Measurements from ENCODE around the gene SLC26A6. TPM values are rescaled to one million over a fixed set of nuclear protein-coding genes. Genes with fewer than 3 reads are reported as not detected.

Gene SLC26A6
- total RNA-seq, 4 donors from 2014 or later: 7.7 to 9.4 (median 9.0) TPM

DNA sequence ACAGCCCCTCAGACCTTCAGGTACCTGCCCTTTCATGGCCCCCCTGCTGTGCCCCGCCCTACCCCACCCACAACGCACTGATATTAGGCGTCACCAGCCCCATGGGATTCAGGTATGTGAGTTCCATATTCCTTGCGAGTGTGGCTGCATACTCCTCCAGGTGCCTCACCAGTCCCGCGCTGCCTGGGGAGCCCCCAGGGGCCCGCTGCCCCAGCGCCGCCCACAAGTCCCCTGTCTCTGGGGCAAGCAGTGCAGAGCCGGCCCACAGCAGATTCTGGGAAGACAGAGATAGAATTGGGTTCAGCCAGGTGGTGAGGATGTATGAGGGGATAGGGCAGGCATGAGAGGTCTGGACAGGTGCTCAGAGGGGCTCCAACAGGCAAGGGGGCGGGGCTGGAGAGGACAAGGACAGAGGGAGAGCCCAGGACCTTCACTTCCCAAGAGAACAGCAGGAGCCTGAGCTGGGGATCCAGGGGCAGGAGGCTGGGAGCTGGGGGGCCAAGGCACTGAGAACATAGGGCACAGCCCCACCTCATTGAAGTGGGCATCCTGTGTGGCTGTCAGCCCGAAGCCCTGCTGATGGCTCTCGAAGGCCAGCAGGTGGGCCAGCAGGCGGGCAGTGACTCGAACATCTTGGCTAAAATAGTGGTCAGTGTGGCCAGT lies 13.1 kb upstream of the SLC26A6 start:
- Histone ChIP-seq H3K4me3 (no peak overlapping the region), H3K4me1 (no peaks in the 10 kb centered on the region), H3K36me3 (no peaks in the 10 kb centered on the region), H3K27ac (no peak overlapping the region), H3K9me3 (no peaks in the 10 kb centered on the region), H3K27me3 (no peaks in the 10 kb centered on the region)
- TF ChIP-seq, protein P1, sequence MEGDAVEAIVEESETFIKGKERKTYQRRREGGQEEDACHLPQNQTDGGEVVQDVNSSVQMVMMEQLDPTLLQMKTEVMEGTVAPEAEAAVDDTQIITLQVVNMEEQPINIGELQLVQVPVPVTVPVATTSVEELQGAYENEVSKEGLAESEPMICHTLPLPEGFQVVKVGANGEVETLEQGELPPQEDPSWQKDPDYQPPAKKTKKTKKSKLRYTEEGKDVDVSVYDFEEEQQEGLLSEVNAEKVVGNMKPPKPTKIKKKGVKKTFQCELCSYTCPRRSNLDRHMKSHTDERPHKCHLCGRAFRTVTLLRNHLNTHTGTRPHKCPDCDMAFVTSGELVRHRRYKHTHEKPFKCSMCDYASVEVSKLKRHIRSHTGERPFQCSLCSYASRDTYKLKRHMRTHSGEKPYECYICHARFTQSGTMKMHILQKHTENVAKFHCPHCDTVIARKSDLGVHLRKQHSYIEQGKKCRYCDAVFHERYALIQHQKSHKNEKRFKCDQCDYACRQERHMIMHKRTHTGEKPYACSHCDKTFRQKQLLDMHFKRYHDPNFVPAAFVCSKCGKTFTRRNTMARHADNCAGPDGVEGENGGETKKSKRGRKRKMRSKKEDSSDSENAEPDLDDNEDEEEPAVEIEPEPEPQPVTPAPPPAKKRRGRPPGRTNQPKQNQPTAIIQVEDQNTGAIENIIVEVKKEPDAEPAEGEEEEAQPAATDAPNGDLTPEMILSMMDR (IDR thresholded peaks at IDR 0.05): no peak
- no peak for TF ChIP-seq POLR2A (IDR thresholded peaks at IDR 0.05)
- intact Hi-C loops (cut with DNase I): no loop called here
- 88 to 90% methylated on average over 4 to 6 of the region's 15 CpGs for WGBS, 2 donors
- DNase-seq: no peak

DNA sequence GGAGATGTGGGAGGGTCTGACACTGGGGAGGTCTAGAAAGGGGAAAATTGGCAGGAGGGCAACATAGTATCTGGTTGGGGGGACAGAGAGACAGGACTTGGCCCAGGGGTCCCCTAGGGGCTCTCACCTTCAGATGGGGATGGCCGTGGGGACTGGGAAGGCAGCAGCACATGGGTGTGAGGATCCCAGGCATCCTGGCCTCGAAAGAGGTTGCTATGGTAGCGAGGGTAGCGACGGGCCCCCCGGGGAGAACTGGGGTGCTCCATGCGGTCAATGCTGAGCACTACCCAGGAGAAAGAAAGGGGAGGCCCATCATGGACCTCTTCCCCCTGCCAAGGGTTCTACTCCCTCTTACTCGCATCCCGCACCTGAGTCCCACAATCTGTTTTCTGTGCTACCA lies 12.5 kb upstream of the SLC26A6 start:
- H3K27ac ChIP-seq: no peak overlapping the region
- H3K4me3 ChIP-seq: no peak overlapping the region
- TF ChIP-seq, protein P1 (IDR thresholded peaks at IDR 0.05): no peak
- TF ChIP-seq POLR2A (IDR thresholded peaks at IDR 0.05): no peak
- intact Hi-C loops (cut with DNase I): no loop called here
- WGBS, 2 donors: 80 to 81% methylated on average over 4 to 9 of the region's 9 CpGs
- no peak for DNase-seq
- no peaks in the 10 kb centered on the region for H3K27me3 ChIP-seq
- H3K4me1 ChIP-seq: no peaks in the 10 kb centered on the region
- no peaks in the 10 kb centered on the region for H3K36me3 ChIP-seq
- H3K9me3 ChIP-seq: no peaks in the 10 kb centered on the region

DNA sequence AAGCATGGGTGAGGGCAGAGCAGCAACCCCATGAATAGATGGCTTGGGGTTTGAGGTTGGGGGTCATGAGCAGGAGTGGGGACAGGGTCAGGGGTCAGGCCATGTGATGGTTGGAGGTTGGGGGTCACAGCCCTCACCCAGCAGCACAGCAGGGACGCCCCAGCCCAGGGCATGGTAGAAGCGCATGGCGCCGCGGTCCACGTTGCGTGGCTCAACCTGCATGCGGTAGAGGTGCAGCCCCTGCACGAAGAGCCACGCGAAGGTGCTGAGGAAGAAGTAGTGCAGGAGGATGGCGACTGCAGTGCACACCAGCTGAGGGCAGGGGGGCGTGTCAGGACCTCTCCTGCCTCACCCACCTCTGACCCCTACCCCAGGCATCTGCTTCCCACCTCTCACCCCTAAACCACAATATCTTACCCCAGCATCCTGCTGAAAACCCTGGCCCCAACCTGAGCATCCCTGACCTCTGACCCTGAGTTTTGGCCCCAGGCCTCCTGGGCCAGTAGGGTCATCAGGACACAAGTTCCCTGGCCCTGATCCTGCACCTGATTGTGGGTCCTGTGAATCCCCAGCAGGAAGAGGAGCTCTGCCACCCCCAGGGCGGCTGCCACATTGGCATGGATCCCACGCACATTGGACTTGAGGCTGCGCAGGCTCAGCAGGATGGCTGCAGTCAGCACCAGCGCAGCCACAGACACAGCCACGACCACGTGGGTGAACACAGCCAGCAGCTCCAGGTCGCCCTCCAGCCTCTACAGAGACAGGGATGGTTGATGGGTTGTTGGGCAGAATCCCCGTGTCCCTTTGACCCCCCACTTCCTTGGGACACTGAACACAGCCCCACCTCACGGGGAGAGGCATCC lies 9.9 kb upstream of the SLC26A6 start:
- intact Hi-C loops (cut with DNase I): no loop called here
- Histone ChIP-seq H3K4me3 (no peak overlapping the region), H3K27ac (no peak overlapping the region), H3K36me3 (no peaks in the 10 kb centered on the region), H3K27me3 (no peaks in the 10 kb centered on the region), H3K4me1 (no peaks in the 10 kb centered on the region), H3K9me3 (no peaks in the 10 kb centered on the region)
- TF ChIP-seq POLR2A (IDR thresholded peaks at IDR 0.05): no peak
- TF ChIP-seq, protein P1 (IDR thresholded peaks at IDR 0.05): no peak
- no peak for DNase-seq
- WGBS, 2 donors: 86 to 97% methylated on average over 6 to 12 of the region's 22 CpGs

DNA sequence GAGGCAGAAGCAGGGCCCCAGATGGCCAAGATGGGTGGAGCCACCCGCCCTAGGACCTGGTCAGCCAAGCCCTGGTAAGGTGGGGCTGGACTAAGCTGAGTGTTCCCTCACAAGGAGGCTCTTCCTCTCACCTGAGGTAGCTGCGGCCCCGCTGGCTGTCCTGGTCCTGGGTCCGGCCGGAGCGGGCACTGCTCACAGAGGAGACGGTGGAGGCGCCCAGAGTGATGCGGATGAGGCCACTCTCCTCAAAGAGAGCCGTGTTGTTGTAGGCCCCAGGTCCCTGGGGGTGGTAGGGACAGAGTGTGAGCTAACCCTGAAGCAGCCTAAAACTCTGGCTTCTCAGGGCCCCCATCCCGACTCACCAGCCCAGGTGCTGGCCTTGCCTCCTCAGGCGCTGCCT lies 7.3 kb upstream of the SLC26A6 start:
- H3K36me3 ChIP-seq: no peaks in the 10 kb centered on the region
- no peaks in the 10 kb centered on the region for H3K4me1 ChIP-seq
- TF ChIP-seq, protein P1 (IDR thresholded peaks at IDR 0.05): no peak
- TF ChIP-seq POLR2A (IDR thresholded peaks at IDR 0.05): no peak
- no peaks in the 10 kb centered on the region for H3K27me3 ChIP-seq
- DNase-seq: no peak
- WGBS, 2 donors: no CpG with 5 or more reads among the region's 12 CpGs
- intact Hi-C loops (cut with DNase I): no loop called here
- no peak overlapping the region for H3K27ac ChIP-seq
- no peak overlapping the region for H3K4me3 ChIP-seq
- no peaks in the 10 kb centered on the region for H3K9me3 ChIP-seq

DNA sequence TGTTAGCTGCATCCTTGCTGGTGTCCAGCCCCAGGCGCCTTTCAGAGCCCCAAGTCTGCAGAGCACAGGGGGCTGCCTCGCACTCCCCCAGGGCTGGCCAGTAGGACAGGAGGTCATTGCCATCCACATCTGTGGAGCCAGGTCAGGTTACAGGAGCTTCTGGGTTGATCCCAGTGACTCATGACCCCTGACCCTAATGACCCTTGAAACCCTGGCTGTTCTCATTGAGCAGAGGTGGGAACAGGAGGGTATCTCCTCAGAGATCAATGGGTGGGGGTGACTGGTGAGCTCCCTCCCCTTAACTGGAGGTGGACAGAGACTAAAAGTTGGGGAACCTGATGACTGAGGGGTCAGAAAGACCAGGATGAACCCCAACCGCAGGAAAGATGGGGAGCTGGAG lies 6.1 kb upstream of the SLC26A6 start:
- Histone ChIP-seq H3K9me3 (no peaks in the 10 kb centered on the region), H3K4me1 (peaks cover 0 to 4% (median under 1%) of the 10 kb centered on the region in 3 donors), H3K4me3 (no peak overlapping the region), H3K27ac (no peak overlapping the region), H3K36me3 (no peaks in the 10 kb centered on the region), H3K27me3 (no peaks in the 10 kb centered on the region)
- no peak for DNase-seq
- 100% methylated on average over 1 of the region's 3 CpGs for WGBS, 2 donors
- intact Hi-C loops (cut with DNase I): no loop called here
- no peak for TF ChIP-seq POLR2A (IDR thresholded peaks at IDR 0.05)
- TF ChIP-seq, protein P1 (IDR thresholded peaks at IDR 0.05): no peak

All from esophagus squamous epithelium (tissue), 5 donors.